ENCODE measurements around the gene NACA. TPM values are rescaled to one million over a fixed set of nuclear protein-coding genes. Genes with fewer than 3 reads are reported as not detected.

NACA gene
- total RNA-seq, 1 experiment from 2014 or later, result 896 TPM

- Histone ChIP-seq H3K9ac (ENCODE audit: low read length) (no peak overlapping the region), H2AFZ (ENCODE audit: low read depth, low read length, poor library complexity, severe bottlenecking) (no peak overlapping the region), H3K9me2 (ENCODE audit: insufficient read depth) (no peaks in the 10 kb centered on the region), H3K4me2 (ENCODE audit: low read length) (no peak overlapping the region), H4K20me1 (ENCODE audit: insufficient read depth) (no peaks in the 10 kb centered on the region), H3K27ac (ENCODE audit: low read depth, low read length) (no peak overlapping the region), H3K4me1 (ENCODE audit: control insufficient read depth in 1 of 2, insufficient read depth in 2 of 2, low read length in 2 of 2) (peaks cover 0 to 3% of the 10 kb centered on the region in 2 experiments; a peak in 2 of 4 replicates), H3K4me3 (replicated peaks in 1 of 2; ENCODE audit: low read depth in 1 of 2, low read length in 2 of 2) (no peak overlapping the region), H3K79me2 (ENCODE audit: insufficient read depth, low read length) (no peaks in the 10 kb centered on the region), H3K36me3 (ENCODE audit: control insufficient read depth in 1 of 2, insufficient read depth in 2 of 2, low read length in 2 of 2) (no peaks in the 10 kb centered on the region), H3K27me3 (ENCODE audit: insufficient read depth, low read length) (no peaks in the 10 kb centered on the region), H3K9me3 (ENCODE audit: control insufficient read depth in 1 of 2, insufficient read depth in 1 of 2, low read depth in 1 of 2, low read length in 2 of 2) (no peaks in the 10 kb centered on the region)
- no TSS peak for BruUV-seq (replicated peaks)
- ATAC-seq (no peak), DNase-seq (ENCODE audit: low read depth, low spot score) (no peak)
- POLR2A ChIA-PET, result no interaction called here
- intact Hi-C loops (cut with micrococcal nuclease), result no loop called here
- RAD21 ChIA-PET (ENCODE audit: low non-redundant PET in 1 of 2, low total read pairs in 2 of 2, uncharacterized antibody in 2 of 2, unreplicated experiment in 2 of 2), result no interaction called here
- TF ChIP-seq MAX (IDR thresholded peaks at IDR 0.05), result no peak
- CTCF ChIA-PET, result interaction anchor here (1.3 kb wide), 1 partner anchor 30 kb away, joined by 3 read pairs; no protein-coding TSS in a partner anchor
Measured at GRCh38 chr12:56695327-56696101, 29.6 kb downstream of the NACA start.

GRCh38 chr12:56694161-56694560, 30.9 kb downstream of the NACA start:
- H3K36me3 ChIP-seq (ENCODE audit: control insufficient read depth in 1 of 2, insufficient read depth in 2 of 2, low read length in 2 of 2), result no peaks in the 10 kb centered on the region
- no peak overlapping the region for H3K4me3 ChIP-seq (replicated peaks in 1 of 2; ENCODE audit: low read depth in 1 of 2, low read length in 2 of 2)
- no TSS peak for BruUV-seq (replicated peaks)
- peaks cover 9 to 13% of the 10 kb centered on the region in 2 experiments; a peak in 3 of 4 replicates for H3K4me1 ChIP-seq (ENCODE audit: control insufficient read depth in 1 of 2, insufficient read depth in 2 of 2, low read length in 2 of 2)
- no peaks in the 10 kb centered on the region for H3K9me3 ChIP-seq (ENCODE audit: control insufficient read depth in 1 of 2, insufficient read depth in 1 of 2, low read depth in 1 of 2, low read length in 2 of 2)
- H2AFZ ChIP-seq (ENCODE audit: low read depth, low read length, poor library complexity, severe bottlenecking), result no peak overlapping the region
- no peaks in the 10 kb centered on the region for H3K79me2 ChIP-seq (ENCODE audit: insufficient read depth, low read length)
- no peaks in the 10 kb centered on the region for H3K27me3 ChIP-seq (ENCODE audit: insufficient read depth, low read length)
- H3K9me2 ChIP-seq (ENCODE audit: insufficient read depth), result no peaks in the 10 kb centered on the region
- no peak overlapping the region for H3K27ac ChIP-seq (ENCODE audit: low read depth, low read length)
- no peak overlapping the region for H3K9ac ChIP-seq (ENCODE audit: low read length)
- POLR2A ChIA-PET, result no interaction called here
- CTCF ChIA-PET, result no interaction called here
- intact Hi-C loops (cut with micrococcal nuclease), result no loop called here
- DNase-seq (ENCODE audit: low read depth, low spot score) (no peak), ATAC-seq (no peak)
- H3K4me2 ChIP-seq (ENCODE audit: low read length), result no peak overlapping the region
- RAD21 ChIA-PET (ENCODE audit: low non-redundant PET in 1 of 2, low total read pairs in 2 of 2, uncharacterized antibody in 2 of 2, unreplicated experiment in 2 of 2), result no interaction called here
- H4K20me1 ChIP-seq (ENCODE audit: insufficient read depth), result no peaks in the 10 kb centered on the region
- TF ChIP-seq POLR2AphosphoS5 (IDR thresholded peaks at IDR 0.05; ENCODE audit: low read depth, low read length) (no peak), ZFX (IDR thresholded peaks at IDR 0.05) (no peak), JUND (IDR thresholded peaks at IDR 0.05) (no peak), MAX (IDR thresholded peaks at IDR 0.05) (no peak)

Measured in HCT116 (cell line).